NCI-H2029 treated with DMSO at 0.1 percent for 48 hours (cell line): ENCODE measurements around the gene CEP295NL.
"Not testable (repeated sequence)": the region's sequence is repeated elsewhere in the genome, so short reads cannot be mapped to it uniquely, and the experiment has no call there.

Source experiments
- DNase-seq: peaks from one replicate; lab custom pipeline; 2025; lab: John Stamatoyannopoulos, UW

CEP295NL gene

GRCh38 chr17:78929908-78930775, 27.1 kb upstream of the CEP295NL start:
- no peak for DNase-seq

GRCh38 chr17:78925662-78926555, 22.9 kb upstream of the CEP295NL start:
- no peak for DNase-seq

GRCh38 chr17:78925234-78925633, 22.2 kb upstream of the CEP295NL start, which contains the start of gene TIMP2:
Gene TIMP2 (minus strand): TSS chr17:78925387. CDS start chr17:78925088, 299 bp downstream.
- DNase-seq = peak; percentile 20

- DNase-seq = no peak
Measured at GRCh38 chr17:78924481-78925151, 21.6 kb upstream of the CEP295NL start.

- DNase-seq = no peak
Measured at GRCh38 chr17:78923660-78924453, 20.9 kb upstream of the CEP295NL start.

GRCh38 chr17:78922816-78923498, 20.0 kb upstream of the CEP295NL start:
- DNase-seq = no peak

- no peak for DNase-seq
Measured at GRCh38 chr17:78921437-78921971, 18.5 kb upstream of the CEP295NL start.

GRCh38 chr17:78920528-78920927, 17.5 kb upstream of the CEP295NL start:
- no peak for DNase-seq

- no peak for DNase-seq
Measured at GRCh38 chr17:78919861-78920450, 17.0 kb upstream of the CEP295NL start.

- no peak for DNase-seq
Measured at GRCh38 chr17:78918979-78919378, 16.0 kb upstream of the CEP295NL start.

GRCh38 chr17:78917451-78918275, 14.7 kb upstream of the CEP295NL start:
- no peak for DNase-seq

- DNase-seq = no peak
Measured at GRCh38 chr17:78915872-78916632, 13.1 kb upstream of the CEP295NL start.

- no peak for DNase-seq
Measured at GRCh38 chr17:78913115-78913514, 10.1 kb upstream of the CEP295NL start.

GRCh38 chr17:78912082-78912481, 9.1 kb upstream of the CEP295NL start:
- no peak for DNase-seq

- DNase-seq = not testable (repeated sequence)
Measured at GRCh38 chr17:78911543-78911942, 8.5 kb upstream of the CEP295NL start.

- DNase-seq = no peak
Measured at GRCh38 chr17:78910497-78911284, 7.7 kb upstream of the CEP295NL start.

- DNase-seq = no peak
Measured at GRCh38 chr17:78908426-78908825, 5.4 kb upstream of the CEP295NL start.

GRCh38 chr17:78905541-78905940, 2.5 kb upstream of the CEP295NL start:
- no peak for DNase-seq
